Right lobe of liver (tissue), 4 donors: ENCODE data around the gene CHIT1.

ENCODE experiments used
- CTCF ChIP-seq, 4 donors: fragments of 200-600 bp in 3 of 4; fragments of 450-650 bp in 1 of 4; IDR thresholded peaks; one replicate each; pipeline versions ENCODE4 v1.5.1 to v1.8.0; 2016 to 2022; ENCODE audit warnings: antibody characterized with exemption in 4 of 4, mild to moderate bottlenecking in 2 of 4
- POLR2A ChIP-seq: fragments of 450-650 bp; IDR thresholded peaks from one replicate; pipeline ENCODE4 v1.6.1; 2017; ENCODE audit warnings: antibody characterized with exemption, mild to moderate bottlenecking
- donor health status: DM: no; HTN: no; CAD: no.
- donor health status: DM: no; HTN: no; CAD: no.
- donor health status: DM: no; HTN: yes; CAD: no.

DNA sequence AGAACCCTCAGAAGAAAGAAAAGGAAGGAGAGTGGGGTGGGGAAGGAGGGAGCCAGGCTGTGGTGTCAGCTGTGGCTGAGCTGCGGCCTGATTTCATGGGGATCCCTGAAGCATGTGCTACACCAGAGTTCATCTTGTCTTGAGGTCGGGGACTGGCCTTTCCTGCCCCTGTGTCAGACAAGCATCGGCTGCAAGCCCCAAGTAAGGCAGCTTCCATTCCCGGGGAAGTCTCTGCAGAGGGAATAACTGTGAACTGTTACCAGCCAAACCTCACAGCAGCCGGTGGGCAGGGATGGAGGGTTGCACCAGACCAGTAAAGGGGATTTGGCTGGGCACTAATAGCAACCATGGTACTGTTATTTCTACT, 40.2 kb upstream of the CHIT1 start:
- TF ChIP-seq CTCF (IDR thresholded peaks at IDR 0.05) (no peak), POLR2A (no peak)
